Measurements from ENCODE around the gene OBSCN.

DNA sequence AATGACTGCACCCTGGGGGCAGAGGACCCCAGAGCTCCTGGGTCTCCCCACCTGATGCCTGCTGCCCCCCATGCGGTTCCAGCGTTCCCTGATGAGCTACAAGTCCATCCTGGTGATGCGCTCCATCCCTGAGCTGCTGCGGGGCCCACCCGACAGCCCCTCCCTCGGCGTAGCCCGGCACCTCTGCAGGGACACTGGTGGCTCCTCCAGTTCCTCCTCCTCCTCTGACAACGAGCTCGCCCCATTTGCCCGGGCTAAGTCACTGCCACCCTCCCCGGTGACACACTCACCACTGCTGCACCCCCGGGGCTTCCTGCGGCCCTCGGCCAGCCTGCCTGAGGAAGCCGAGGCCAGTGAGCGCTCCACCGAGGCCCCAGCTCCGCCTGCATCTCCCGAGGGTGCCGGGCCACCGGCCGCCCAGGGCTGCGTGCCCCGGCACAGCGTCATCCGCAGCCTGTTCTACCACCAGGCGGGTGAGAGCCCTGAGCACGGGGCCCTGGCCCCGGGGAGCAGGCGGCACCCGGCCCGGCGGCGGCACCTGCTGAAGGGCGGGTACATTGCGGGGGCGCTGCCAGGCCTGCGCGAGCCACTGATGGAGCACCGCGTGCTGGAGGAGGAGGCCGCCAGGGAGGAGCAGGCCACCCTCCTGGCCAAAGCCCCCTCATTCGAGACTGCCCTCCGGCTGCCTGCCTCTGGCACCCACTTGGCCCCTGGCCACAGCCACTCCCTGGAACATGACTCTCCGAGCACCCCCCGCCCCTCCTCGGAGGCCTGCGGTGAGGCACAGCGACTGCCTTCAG, 163.3 kb downstream of the OBSCN start:
- TF ChIP-seq, protein P1, sequence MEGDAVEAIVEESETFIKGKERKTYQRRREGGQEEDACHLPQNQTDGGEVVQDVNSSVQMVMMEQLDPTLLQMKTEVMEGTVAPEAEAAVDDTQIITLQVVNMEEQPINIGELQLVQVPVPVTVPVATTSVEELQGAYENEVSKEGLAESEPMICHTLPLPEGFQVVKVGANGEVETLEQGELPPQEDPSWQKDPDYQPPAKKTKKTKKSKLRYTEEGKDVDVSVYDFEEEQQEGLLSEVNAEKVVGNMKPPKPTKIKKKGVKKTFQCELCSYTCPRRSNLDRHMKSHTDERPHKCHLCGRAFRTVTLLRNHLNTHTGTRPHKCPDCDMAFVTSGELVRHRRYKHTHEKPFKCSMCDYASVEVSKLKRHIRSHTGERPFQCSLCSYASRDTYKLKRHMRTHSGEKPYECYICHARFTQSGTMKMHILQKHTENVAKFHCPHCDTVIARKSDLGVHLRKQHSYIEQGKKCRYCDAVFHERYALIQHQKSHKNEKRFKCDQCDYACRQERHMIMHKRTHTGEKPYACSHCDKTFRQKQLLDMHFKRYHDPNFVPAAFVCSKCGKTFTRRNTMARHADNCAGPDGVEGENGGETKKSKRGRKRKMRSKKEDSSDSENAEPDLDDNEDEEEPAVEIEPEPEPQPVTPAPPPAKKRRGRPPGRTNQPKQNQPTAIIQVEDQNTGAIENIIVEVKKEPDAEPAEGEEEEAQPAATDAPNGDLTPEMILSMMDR (IDR thresholded peaks at IDR 0.05), result no peak
- TF ChIP-seq TCF7L2 (IDR thresholded peaks at IDR 0.05; ENCODE audit: low read depth, low read length) (no peak), POLR2AphosphoS5 (IDR thresholded peaks at IDR 0.05; ENCODE audit: low read depth, low read length) (no peak), SIN3A (IDR thresholded peaks at IDR 0.05; ENCODE audit: borderline replicate concordance, insufficient read depth, low read depth, low read length) (no peak)
- TF ChIP-seq, protein P2, sequence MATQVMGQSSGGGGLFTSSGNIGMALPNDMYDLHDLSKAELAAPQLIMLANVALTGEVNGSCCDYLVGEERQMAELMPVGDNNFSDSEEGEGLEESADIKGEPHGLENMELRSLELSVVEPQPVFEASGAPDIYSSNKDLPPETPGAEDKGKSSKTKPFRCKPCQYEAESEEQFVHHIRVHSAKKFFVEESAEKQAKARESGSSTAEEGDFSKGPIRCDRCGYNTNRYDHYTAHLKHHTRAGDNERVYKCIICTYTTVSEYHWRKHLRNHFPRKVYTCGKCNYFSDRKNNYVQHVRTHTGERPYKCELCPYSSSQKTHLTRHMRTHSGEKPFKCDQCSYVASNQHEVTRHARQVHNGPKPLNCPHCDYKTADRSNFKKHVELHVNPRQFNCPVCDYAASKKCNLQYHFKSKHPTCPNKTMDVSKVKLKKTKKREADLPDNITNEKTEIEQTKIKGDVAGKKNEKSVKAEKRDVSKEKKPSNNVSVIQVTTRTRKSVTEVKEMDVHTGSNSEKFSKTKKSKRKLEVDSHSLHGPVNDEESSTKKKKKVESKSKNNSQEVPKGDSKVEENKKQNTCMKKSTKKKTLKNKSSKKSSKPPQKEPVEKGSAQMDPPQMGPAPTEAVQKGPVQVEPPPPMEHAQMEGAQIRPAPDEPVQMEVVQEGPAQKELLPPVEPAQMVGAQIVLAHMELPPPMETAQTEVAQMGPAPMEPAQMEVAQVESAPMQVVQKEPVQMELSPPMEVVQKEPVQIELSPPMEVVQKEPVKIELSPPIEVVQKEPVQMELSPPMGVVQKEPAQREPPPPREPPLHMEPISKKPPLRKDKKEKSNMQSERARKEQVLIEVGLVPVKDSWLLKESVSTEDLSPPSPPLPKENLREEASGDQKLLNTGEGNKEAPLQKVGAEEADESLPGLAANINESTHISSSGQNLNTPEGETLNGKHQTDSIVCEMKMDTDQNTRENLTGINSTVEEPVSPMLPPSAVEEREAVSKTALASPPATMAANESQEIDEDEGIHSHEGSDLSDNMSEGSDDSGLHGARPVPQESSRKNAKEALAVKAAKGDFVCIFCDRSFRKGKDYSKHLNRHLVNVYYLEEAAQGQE (IDR thresholded peaks at IDR 0.05; ENCODE audit: insufficient read depth in 1 of 2, low read depth in 2 of 2, low read length in 1 of 2), result no peak
